HS-5 (cell line): ENCODE results near the gene ARHGAP26.

Experiments
- DNase-seq: peaks from one replicate; pipeline ENCODE4 v3.0.0-alpha.2; 2012; ENCODE audit warnings: low read depth

The ARHGAP26 gene

GRCh38 chr5:143064218-143064641 is 294.1 kb downstream of the ARHGAP26 start:
- no peak for DNase-seq

GRCh38 chr5:143064676-143065075 is 294.5 kb downstream of the ARHGAP26 start:
- DNase-seq = no peak

DNA sequence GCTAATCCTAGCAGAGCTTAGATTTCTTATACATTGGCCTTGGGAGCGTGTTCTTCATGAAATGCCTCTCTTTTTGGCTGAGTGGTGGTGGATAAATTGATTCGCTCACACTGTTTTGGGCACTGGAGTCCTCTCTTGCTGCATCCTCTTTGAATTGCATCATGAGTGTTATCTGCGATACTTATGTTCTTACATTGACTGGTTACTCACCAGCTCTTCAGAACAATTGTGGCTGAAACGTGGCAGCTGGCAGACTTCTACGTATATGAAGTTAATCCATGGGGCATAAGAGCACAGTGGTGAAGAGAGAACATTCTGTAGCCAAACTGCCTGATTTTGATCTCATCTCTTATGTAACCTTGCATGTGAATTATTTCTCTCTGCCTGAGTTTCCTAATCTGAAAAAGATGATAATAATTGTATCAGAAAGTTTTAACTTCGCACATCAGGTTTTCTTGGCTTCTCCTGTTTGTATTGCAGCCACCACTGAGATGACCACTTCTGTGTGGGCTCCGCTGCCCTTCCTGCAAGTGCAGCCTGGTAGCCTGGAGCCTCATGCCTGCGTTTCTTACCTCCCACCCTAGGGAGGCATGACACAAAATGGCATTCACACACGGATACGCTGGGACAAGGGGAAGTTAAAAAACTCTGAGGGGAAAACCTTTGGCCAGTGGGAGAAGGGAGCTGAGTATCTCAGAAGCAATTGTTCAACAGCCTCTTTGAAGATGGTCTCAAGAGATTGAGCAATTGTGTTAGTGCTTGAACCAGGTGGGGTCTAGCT is 295.2 kb downstream of the ARHGAP26 start:
- DNase-seq = no peak

GRCh38 chr5:143065996-143066522 is 295.9 kb downstream of the ARHGAP26 start:
- no peak for DNase-seq

- no peak for DNase-seq
Measured at GRCh38 chr5:143066556-143067281, 296.5 kb downstream of the ARHGAP26 start.

DNA sequence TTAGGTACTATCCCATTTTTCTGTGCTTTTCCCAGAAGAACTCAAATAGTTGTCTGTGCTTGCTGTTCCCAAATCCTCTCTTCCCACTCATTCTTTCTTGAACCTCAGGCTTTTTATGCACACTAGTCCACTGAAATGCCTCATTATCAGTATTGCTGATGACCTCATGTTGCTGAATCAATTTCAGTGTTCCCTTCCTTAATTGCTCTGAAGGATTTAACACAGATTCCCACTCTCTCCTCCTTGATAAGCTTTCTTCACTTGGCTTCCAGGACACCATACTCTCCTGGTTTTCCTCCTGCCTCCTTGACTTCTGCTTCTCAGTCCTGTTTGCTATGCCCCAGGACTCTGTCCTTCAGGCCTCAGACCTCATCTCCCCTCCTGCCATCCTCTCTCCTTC is 298.5 kb downstream of the ARHGAP26 start:
- DNase-seq = no peak

GRCh38 chr5:143071927-143072326 is 301.8 kb downstream of the ARHGAP26 start:
- no peak for DNase-seq

DNA sequence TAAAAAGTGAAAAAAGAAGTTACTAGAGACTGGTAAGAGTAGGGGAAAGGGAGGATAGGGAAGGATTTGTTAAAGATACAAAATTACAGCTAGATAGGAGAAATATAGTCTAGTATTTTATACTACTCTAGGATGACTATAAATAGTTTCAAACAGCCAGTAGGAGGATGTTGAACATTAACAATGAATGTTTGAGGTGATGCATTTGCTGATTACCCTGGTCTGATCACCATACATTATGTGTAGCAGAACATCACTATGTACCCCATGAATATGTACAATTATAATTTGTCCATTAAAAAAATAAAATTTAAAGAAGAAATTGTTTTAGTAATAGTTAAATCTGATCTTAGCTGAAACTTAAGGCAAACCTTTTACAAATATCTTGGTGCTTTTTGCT is 302.6 kb downstream of the ARHGAP26 start:
- DNase-seq = no peak

DNA sequence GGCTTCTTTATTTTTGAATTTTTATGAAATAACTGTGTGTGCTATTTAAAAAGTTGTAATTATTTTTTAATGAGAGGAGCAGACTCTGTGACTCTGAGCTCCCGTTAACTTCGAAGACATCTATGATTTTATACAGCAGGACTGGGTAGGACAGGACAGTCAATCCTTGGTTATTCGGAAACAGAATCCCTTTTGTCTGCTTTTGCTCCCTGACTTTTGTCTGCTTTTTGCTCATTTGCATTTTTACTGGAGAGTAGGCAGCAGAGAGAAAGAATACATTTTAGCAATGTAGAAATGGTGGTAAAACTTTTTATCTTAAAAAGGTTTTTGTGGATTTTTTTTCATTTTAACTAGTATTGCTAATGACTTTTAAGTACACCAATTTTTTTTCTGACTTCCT is 303.6 kb downstream of the ARHGAP26 start:
- no peak for DNase-seq

- DNase-seq = no peak
Measured at GRCh38 chr5:143074414-143074996, 304.3 kb downstream of the ARHGAP26 start.

GRCh38 chr5:143076377-143076776 is 306.2 kb downstream of the ARHGAP26 start:
- no peak for DNase-seq

- DNase-seq = no peak
Measured at GRCh38 chr5:143077453-143078103, 307.4 kb downstream of the ARHGAP26 start.

DNA sequence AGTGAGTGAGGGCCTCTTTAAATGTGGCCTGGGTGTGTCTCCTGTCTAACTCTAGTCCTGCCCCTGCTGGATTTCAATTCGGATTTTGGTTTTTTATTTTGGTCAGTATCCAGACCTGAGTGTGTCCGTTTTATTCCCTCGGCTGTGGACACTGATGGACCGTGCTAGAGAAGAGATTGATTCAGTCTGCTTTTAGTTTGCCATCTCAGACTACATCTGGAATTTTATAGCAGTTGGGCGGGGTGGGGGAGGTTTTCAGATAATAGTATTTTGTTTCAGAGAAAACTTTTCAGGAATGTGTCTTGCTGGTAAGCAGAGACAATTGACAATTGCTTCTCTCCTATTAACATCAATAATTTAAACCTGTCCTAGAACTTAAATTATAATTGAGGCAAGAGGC is 308.1 kb downstream of the ARHGAP26 start:
- DNase-seq = no peak

GRCh38 chr5:143078971-143079370 is 308.8 kb downstream of the ARHGAP26 start:
- DNase-seq = no peak

DNA sequence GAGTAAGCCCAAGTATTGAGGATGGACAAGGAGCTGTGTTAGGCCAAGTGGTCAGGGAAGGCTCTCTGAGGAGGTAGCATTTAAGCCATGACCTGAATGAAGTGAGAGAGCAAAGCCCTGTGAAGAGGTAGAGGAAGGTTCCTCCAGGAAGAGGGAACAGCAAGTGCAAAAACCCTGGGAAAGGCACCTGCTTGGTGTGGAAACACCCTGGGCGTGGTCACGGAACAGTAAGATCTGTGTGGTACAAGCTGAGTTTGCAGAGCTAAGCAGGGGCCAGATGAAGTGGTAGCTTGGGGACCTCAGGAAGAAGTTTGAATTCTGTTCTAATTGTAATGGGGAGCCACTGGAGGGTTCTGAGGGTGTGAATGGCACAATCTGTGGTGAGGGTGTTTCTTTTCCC is 310.2 kb downstream of the ARHGAP26 start:
- no peak for DNase-seq

DNA sequence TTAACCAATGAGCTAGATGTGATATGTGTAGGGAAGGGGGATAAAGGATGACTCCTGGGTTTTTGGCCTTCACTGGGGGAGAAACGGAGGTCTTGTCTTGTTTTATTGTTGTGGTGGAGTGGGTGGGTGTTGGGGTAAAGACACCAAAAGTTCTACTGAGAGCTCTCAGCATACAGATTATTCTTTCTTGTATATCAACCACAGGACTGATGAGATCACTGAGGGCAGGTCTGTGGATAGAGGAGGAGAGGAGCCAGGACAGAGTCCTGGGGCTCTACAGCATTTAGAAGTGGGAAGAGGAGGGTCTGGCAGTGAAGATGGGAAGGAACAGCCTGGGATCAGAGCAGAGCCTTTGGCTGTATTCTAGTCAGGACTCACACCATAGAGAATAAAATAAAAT is 310.8 kb downstream of the ARHGAP26 start:
- DNase-seq = no peak

DNA sequence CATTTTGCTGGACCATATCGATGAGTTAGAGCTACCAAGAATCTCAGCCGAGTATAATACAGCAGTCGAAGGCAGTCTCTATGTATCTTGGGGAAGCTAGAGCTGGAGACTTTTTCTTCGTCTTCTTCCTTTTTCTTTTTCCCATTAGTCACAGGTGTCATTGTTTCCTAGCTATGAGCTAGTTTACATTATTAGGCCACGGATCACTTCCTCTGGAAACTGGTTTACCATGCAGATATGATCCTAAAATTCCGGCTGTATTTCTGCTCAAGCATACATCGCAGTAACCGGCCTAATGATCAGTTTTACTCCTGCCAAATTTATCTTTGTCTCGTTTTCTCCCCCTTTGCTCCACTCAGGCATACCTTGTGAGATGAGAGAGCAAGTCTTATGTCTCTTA is 312.8 kb downstream of the ARHGAP26 start:
- no peak for DNase-seq

- DNase-seq = no peak
Measured at GRCh38 chr5:143084407-143084806, 314.2 kb downstream of the ARHGAP26 start.

- no peak for DNase-seq
Measured at GRCh38 chr5:143085319-143085917, 315.2 kb downstream of the ARHGAP26 start.

- DNase-seq = no peak
Measured at GRCh38 chr5:143086546-143086907, 316.4 kb downstream of the ARHGAP26 start.

DNA sequence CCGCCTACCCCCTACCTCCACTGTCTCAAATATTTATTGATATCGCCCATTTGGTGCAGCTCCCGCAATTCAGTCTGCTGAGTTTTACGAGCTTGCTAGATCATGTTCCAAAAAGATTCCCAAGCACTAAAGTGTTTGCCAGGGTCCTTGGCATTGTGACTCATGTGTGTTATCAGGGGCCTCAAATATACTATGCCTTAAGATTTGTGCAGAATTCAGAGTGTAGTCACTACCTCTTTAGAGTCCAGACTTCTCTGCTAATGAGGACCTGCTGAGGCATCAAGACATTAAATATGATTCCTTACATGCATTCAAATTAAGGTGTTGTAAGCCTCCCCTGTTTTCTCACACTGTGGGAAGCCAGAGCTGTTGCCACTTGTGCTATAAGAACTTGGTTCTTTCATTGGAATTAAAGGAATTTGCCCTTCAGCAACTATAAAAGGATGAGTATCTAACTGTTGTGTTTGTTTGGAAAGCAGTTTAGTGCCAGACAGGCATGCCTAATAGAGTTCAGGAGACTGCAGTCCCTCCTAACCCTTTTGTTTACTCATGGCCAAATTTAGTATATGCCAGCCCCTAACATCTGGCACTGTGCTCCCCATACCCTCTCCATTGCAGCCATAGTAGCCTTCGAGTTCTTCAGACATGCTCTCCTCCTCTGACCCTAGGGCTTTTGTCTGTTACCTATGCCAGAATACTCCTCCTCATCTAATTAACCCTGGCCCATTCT is 316.9 kb downstream of the ARHGAP26 start:
- DNase-seq = peak; percentile 11
